ENCODE measurements around the gene SIPA1L3. TPM values are rescaled to one million over a fixed set of nuclear protein-coding genes. Genes with fewer than 3 reads are reported as not detected.

Gene SIPA1L3
- total RNA-seq, 1 donor from 2014 or later: 63.2 TPM

DNA sequence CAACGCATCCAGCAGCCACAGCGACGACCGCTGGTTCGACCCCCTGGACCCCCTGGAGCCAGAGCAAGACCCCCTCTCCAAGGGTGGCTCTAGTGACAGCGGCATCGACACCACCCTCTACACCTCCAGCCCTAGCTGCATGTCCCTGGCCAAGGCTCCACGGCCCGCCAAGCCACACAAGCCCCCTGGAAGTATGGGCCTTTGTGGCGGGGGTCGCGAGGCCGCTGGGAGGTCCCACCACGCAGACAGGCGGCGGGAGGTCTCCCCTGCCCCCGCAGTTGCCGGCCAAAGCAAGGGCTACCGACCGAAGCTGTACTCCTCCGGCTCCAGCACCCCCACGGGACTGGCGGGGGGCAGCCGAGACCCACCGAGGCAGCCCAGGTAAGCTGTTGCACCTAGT lies 257.5 kb downstream of the SIPA1L3 start:
- DNase-seq (no peak), ATAC-seq (no peak)
- Histone ChIP-seq H3K27me3 (ENCODE audit: low read depth) (no peaks in the 10 kb centered on the region), H3K4me1 (no peaks in the 10 kb centered on the region), H3K27ac (no peak overlapping the region), H3K9me3 (peaks cover 9% of the 10 kb centered on the region), H3K36me3 (peaks cover 78% of the 10 kb centered on the region), H3K4me3 (no peak overlapping the region)
- TF ChIP-seq, protein P1, sequence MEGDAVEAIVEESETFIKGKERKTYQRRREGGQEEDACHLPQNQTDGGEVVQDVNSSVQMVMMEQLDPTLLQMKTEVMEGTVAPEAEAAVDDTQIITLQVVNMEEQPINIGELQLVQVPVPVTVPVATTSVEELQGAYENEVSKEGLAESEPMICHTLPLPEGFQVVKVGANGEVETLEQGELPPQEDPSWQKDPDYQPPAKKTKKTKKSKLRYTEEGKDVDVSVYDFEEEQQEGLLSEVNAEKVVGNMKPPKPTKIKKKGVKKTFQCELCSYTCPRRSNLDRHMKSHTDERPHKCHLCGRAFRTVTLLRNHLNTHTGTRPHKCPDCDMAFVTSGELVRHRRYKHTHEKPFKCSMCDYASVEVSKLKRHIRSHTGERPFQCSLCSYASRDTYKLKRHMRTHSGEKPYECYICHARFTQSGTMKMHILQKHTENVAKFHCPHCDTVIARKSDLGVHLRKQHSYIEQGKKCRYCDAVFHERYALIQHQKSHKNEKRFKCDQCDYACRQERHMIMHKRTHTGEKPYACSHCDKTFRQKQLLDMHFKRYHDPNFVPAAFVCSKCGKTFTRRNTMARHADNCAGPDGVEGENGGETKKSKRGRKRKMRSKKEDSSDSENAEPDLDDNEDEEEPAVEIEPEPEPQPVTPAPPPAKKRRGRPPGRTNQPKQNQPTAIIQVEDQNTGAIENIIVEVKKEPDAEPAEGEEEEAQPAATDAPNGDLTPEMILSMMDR (IDR thresholded peaks at IDR 0.05): no peak
- intact Hi-C loops (cut with DNase I): no loop called here

DNA sequence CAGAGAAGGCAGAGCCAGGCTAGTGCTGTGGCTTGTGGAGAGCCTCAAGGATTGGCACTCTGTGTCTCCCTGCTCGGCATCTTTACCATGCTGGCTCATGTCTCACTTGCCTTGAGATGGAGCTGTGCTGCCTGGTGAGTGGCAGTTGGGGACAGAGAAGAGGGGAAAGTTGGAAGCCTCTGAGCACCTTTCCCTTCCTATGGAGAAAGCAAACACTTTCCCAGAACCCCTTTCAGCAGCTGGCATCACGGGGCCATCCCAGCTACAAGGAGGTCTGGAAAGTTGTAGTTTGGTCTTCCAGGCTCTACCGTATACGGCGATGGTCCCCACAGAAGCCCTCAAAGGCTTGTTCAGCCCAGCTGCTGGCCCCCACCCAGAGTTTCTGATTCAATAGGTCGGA lies 258.3 kb downstream of the SIPA1L3 start:
- Histone ChIP-seq H3K4me1 (no peaks in the 10 kb centered on the region), H3K4me3 (no peak overlapping the region), H3K9me3 (peaks cover 9% of the 10 kb centered on the region), H3K27me3 (ENCODE audit: low read depth) (no peaks in the 10 kb centered on the region), H3K36me3 (peaks cover 70% of the 10 kb centered on the region), H3K27ac (no peak overlapping the region)
- DNase-seq (no peak), ATAC-seq (no peak)
- intact Hi-C loops (cut with DNase I): no loop called here
- TF ChIP-seq, protein P1 (IDR thresholded peaks at IDR 0.05): no peak

DNA sequence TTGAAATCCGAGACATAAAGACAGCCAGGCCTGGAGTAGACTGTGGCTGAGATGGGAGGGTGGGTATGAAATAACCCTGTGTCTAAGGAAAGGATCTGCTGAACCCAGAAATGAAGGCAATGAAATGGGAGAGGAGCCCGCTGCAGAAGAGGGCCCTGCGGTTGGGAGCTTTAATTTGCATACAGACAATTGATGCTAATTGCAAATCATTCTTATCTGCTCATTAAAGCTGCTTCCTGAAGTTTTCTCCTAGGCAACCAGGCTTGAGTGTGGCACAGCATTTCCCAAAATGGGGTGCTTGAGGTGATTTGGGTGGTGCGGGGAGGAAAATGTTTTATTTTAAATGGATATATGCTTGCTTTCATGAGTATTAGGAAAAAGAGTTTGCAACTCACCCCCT lies 261.6 kb downstream of the SIPA1L3 start:
- Histone ChIP-seq H3K9me3 (no peaks in the 10 kb centered on the region), H3K36me3 (peaks cover 53% of the 10 kb centered on the region), H3K4me1 (no peaks in the 10 kb centered on the region), H3K4me3 (no peak overlapping the region), H3K27ac (no peak overlapping the region), H3K27me3 (ENCODE audit: low read depth) (no peaks in the 10 kb centered on the region)
- DNase-seq (no peak), ATAC-seq (no peak)
- intact Hi-C loops (cut with DNase I): no loop called here
- TF ChIP-seq, protein P1 (IDR thresholded peaks at IDR 0.05): no peak

DNA sequence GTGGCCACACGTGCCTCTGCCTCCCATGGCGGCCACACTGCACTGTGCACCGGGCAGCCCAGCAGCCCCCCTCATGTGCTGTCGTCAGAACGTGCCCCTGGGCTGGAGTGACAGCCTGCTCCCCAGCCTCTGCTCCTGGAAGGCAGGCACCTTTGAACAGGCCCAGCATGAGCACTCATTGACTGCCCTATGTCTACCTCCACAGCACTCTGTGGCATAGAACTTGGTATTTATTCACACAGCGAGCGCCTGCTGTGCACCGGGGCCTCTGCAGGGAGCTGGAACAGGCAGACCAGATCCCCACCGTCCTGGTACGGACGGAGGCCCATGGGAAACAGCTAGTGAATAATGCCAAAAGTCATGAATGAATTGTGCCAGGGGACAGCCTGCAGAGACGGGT lies 263.3 kb downstream of the SIPA1L3 start:
- H3K27me3 ChIP-seq (ENCODE audit: low read depth): no peaks in the 10 kb centered on the region
- peaks cover 38% of the 10 kb centered on the region for H3K36me3 ChIP-seq
- no peak overlapping the region for H3K27ac ChIP-seq
- H3K4me1 ChIP-seq: no peaks in the 10 kb centered on the region
- intact Hi-C loops (cut with DNase I): no loop called here
- no peaks in the 10 kb centered on the region for H3K9me3 ChIP-seq
- ATAC-seq: no peak
- DNase-seq: no peak
- H3K4me3 ChIP-seq: no peak overlapping the region
- TF ChIP-seq, protein P1 (IDR thresholded peaks at IDR 0.05): no peak

DNA sequence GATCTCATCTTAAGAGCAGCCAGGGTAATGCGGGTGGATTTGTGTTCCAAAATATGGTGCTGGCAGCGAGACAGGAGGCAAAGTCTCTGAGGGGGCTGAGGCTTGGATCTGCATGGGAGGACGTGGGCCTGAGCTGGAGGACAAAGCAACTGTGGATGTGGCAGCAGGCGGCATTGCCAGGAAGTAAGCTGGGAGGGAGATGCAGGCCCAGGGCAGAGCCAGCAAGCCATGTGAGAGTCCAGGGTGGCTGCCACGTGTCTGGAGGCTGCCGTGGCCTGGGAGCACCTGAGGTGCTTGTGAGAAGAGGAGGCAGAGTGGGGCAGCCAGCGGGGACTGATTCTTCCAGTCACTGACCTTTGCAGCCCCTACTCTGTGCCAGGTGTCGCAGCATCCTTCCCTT lies 265.0 kb downstream of the SIPA1L3 start:
- Histone ChIP-seq H3K4me3 (no peak overlapping the region), H3K36me3 (peaks cover 21% of the 10 kb centered on the region), H3K27me3 (ENCODE audit: low read depth) (no peaks in the 10 kb centered on the region), H3K27ac (no peak overlapping the region), H3K4me1 (no peaks in the 10 kb centered on the region), H3K9me3 (no peaks in the 10 kb centered on the region)
- no peak for ATAC-seq
- no peak for DNase-seq
- intact Hi-C loops (cut with DNase I): no loop called here
- TF ChIP-seq, protein P1 (IDR thresholded peaks at IDR 0.05): no peak
